Glutamatergic neuron (in vitro differentiated cells): ENCODE measurements around the gene ITIH1. TPM values are rescaled to one million over a fixed set of nuclear protein-coding genes. Genes with fewer than 3 reads are reported as not detected.

Experiments
- DNase-seq: peaks from one replicate; pipeline ENCODE4 v3.0.0; 2022
- H3K27ac Mint-ChIP-seq: one replicate; pipeline ENCODE4 v1.8.0; 2020; ENCODE audit warnings: mild to moderate bottlenecking, mixed read lengths, inconsistent platforms; ENCODE audit not compliant: unreplicated experiment
- H3K27me3 Mint-ChIP-seq: one replicate; pipeline ENCODE4 v1.8.0; 2020; ENCODE audit warnings: mild to moderate bottlenecking, moderate library complexity, mixed read lengths, inconsistent platforms; ENCODE audit not compliant: unreplicated experiment
- H3K36me3 Mint-ChIP-seq: one replicate; pipeline ENCODE4 v1.8.0; 2020; ENCODE audit warnings: mild to moderate bottlenecking, mixed read lengths, inconsistent platforms; ENCODE audit not compliant: unreplicated experiment
- H3K4me1 Mint-ChIP-seq: one replicate; pipeline ENCODE4 v1.8.0; 2020; ENCODE audit warnings: mild to moderate bottlenecking, low read depth, mixed read lengths, inconsistent platforms; ENCODE audit not compliant: unreplicated experiment
- H3K4me3 Mint-ChIP-seq: one replicate; pipeline ENCODE4 v1.8.0; 2020; ENCODE audit warnings: mild to moderate bottlenecking, mixed read lengths, inconsistent platforms; ENCODE audit not compliant: unreplicated experiment
- H3K9me3 Mint-ChIP-seq: one replicate; pipeline ENCODE4 v1.8.0; 2020; ENCODE audit warnings: mild to moderate bottlenecking, moderate library complexity, mixed read lengths, inconsistent platforms; ENCODE audit not compliant: unreplicated experiment
- total RNA-seq: library from RNA; stranded (reverse); fragmentation: NEBNext Ultra II Directional; extraction: Animal tissue kit (Norgen Biotek cat#: 25700); gene quantifications from one replicate; pipeline ENCODE4 v1.2.1, GENCODE V29; 2021; ENCODE audit not compliant: unreplicated experiment
- TF ChIP-seq, protein P1 (sequence below): fragments of 200-600 bp; sonication (generic); IDR thresholded peaks from one replicate; pipeline ENCODE4 v1.5.0; 2021; ENCODE audit not compliant: partially characterized antibody, unreplicated experiment

The ITIH1 gene
- total RNA-seq, 1 donor from 2014 or later = not detected

DNA sequence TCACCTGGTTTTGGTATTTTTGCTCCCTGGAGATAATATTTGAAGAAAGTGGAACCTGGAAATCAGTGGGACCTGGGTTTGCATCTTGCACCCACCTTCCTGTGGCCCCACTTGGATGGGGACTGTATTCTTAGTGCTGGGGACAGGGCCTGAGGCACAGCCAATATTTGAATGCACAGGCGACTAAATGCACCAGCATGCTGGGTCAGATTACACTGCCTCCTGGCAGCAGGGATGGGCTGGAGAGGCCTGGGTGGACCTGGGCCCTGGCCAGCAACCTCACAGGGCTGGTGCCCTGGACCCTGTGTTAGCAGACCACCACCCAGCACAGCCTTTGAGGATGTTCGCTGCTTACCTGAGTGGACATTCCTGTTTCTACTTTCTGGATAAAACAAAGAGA, 42.5 kb downstream of the ITIH1 start:
- Mint-ChIP-seq H3K36me3 (no peaks in the 10 kb centered on the region), H3K27ac (peak overlapping the region; percentile 26), H3K4me3 (no peak overlapping the region), H3K4me1 (peaks cover 9% of the 10 kb centered on the region), H3K9me3 (peaks cover 6% of the 10 kb centered on the region), H3K27me3 (no peaks in the 10 kb centered on the region)
- no peak for DNase-seq
- TF ChIP-seq, protein P1, sequence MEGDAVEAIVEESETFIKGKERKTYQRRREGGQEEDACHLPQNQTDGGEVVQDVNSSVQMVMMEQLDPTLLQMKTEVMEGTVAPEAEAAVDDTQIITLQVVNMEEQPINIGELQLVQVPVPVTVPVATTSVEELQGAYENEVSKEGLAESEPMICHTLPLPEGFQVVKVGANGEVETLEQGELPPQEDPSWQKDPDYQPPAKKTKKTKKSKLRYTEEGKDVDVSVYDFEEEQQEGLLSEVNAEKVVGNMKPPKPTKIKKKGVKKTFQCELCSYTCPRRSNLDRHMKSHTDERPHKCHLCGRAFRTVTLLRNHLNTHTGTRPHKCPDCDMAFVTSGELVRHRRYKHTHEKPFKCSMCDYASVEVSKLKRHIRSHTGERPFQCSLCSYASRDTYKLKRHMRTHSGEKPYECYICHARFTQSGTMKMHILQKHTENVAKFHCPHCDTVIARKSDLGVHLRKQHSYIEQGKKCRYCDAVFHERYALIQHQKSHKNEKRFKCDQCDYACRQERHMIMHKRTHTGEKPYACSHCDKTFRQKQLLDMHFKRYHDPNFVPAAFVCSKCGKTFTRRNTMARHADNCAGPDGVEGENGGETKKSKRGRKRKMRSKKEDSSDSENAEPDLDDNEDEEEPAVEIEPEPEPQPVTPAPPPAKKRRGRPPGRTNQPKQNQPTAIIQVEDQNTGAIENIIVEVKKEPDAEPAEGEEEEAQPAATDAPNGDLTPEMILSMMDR = no peak

GRCh38 chr3:52820736-52821135, 43.3 kb downstream of the ITIH1 start:
- DNase-seq = peak; percentile 48
- Mint-ChIP-seq H3K4me3 (no peak overlapping the region), H3K27me3 (no peaks in the 10 kb centered on the region), H3K9me3 (peaks cover 6% of the 10 kb centered on the region), H3K27ac (no peak overlapping the region), H3K4me1 (peaks cover 9% of the 10 kb centered on the region), H3K36me3 (no peaks in the 10 kb centered on the region)
- TF ChIP-seq, protein P1 = peak; percentile 79

DNA sequence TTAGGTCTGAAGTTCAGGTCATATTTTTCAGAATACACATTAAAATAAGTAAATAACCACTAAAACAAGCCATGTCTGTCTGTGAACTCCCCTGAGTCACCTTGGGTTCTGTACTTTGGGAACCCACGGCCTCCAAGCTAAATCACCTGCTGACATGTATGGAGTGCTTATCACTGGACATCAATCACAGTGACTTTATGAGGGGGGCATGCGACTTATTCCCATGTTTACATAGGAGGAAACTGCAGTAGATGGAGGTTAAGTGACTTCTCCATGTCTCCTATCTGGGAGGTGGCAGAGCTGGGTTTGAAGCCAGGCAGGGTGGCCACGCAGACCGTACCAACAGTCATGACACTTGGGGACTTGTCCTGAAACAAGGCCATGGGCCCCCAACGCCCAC, 45.0 kb downstream of the ITIH1 start:
- Mint-ChIP-seq H3K9me3 (peaks cover 6% of the 10 kb centered on the region), H3K36me3 (no peaks in the 10 kb centered on the region), H3K27me3 (peaks cover under 1% of the 10 kb centered on the region), H3K4me3 (no peak overlapping the region), H3K27ac (no peak overlapping the region), H3K4me1 (peaks cover 9% of the 10 kb centered on the region)
- DNase-seq = no peak
- TF ChIP-seq, protein P1 = no peak

DNA sequence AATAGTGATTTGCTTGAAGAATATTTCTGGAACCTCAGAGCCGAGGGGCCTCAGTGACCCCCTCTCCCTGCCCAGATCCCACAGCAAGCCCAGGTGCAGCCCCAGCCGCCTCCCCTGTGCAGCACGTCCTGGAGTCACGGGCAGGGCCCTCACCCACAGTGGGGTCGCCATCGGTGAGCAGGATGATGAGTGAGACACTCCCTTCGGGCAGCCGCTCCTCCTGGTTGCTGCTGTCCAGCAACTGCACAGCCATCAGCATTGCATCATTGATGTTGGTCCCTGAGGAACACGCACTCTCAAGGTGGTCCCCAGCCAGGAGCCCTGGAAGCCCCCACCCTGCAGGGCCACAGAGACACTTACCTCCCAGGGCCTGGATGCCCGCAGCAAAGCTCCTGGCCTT, 46.6 kb downstream of the ITIH1 start:
- TF ChIP-seq, protein P1 = no peak
- H3K9me3 Mint-ChIP-seq = peaks cover 2% of the 10 kb centered on the region
- no peaks in the 10 kb centered on the region for H3K36me3 Mint-ChIP-seq
- H3K27me3 Mint-ChIP-seq = peaks cover 2% of the 10 kb centered on the region
- DNase-seq = no peak
- H3K27ac Mint-ChIP-seq = no peak overlapping the region
- no peak overlapping the region for H3K4me3 Mint-ChIP-seq
- peaks cover 9% of the 10 kb centered on the region for H3K4me1 Mint-ChIP-seq

DNA sequence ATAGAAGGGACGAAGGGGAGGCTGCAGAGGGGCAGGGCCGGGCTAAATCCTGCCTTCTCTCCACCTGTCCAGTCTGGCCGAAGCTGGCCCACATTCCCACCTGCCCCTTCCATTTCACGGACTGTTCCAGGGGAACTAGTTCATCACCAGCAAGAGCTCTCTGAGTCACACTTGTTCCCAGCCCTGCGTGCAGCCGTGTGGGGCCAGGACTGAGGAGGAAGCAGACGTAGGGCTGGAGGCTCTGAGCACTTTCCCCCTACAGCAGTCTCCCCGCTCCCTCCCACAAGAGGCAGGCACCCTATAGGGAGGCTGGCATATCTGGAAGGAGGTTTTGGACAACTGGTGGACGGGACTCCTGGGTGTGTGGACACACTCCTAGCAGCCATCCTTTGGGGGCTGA, 50.0 kb downstream of the ITIH1 start:
- no peaks in the 10 kb centered on the region for H3K36me3 Mint-ChIP-seq
- peak overlapping the region; percentile 33 for H3K27ac Mint-ChIP-seq
- TF ChIP-seq, protein P1 = no peak
- peaks cover 2% of the 10 kb centered on the region for H3K9me3 Mint-ChIP-seq
- no peak overlapping the region for H3K4me3 Mint-ChIP-seq
- no peak for DNase-seq
- H3K4me1 Mint-ChIP-seq = peaks cover 13% of the 10 kb centered on the region
- H3K27me3 Mint-ChIP-seq = peaks cover 4% of the 10 kb centered on the region
